NOMO-1 (cell line): ENCODE data around the gene GNAI3.

Source experiments
- DNase-seq, 2 experiments: peaks; one replicate each; lab custom pipeline; 2025; ENCODE audit not compliant: unreplicated experiment in 2 of 2; lab: John Stamatoyannopoulos, UW

Gene GNAI3

GRCh38 chr1:109634771-109635750 is 86.6 kb downstream of the GNAI3 start:
- no peak for DNase-seq

GRCh38 chr1:109635862-109636200 is 87.4 kb downstream of the GNAI3 start:
- DNase-seq, result no peak

- DNase-seq, result no peak
These were observed 88.0 kb downstream of the GNAI3 start for GRCh38 chr1:109636201-109636952.

GRCh38 chr1:109637446-109637845 is 89.0 kb downstream of the GNAI3 start:
- DNase-seq, result no peak

GRCh38 chr1:109639063-109639840 is 90.8 kb downstream of the GNAI3 start:
- DNase-seq, result no peak

- DNase-seq, result no peak
These were observed 91.4 kb downstream of the GNAI3 start for GRCh38 chr1:109639841-109640184.

GRCh38 chr1:109640285-109640865 is 92.0 kb downstream of the GNAI3 start:
- peak; percentile 39 to 41 for DNase-seq

GRCh38 chr1:109641078-109641740 is 92.8 kb downstream of the GNAI3 start:
- no peak for DNase-seq

GRCh38 chr1:109641861-109642260 is 93.4 kb downstream of the GNAI3 start:
- no peak for DNase-seq

- DNase-seq, result no peak
These were observed 94.2 kb downstream of the GNAI3 start for GRCh38 chr1:109642626-109643025.

- peak; percentile 68 to 74 for DNase-seq
These were observed 95.2 kb downstream of the GNAI3 start for GRCh38 chr1:109643385-109644230.

GRCh38 chr1:109644670-109645069 is 96.3 kb downstream of the GNAI3 start:
- DNase-seq, result no peak

- DNase-seq, result no peak
These were observed 101.1 kb downstream of the GNAI3 start for GRCh38 chr1:109649491-109649914.

GRCh38 chr1:109650609-109651008 is 102.2 kb downstream of the GNAI3 start:
- no peak for DNase-seq

GRCh38 chr1:109652402-109652801 is 104.0 kb downstream of the GNAI3 start:
- no peak for DNase-seq

- no peak for DNase-seq
These were observed 104.9 kb downstream of the GNAI3 start for GRCh38 chr1:109653306-109653705.

- no peak for DNase-seq
These were observed 106.1 kb downstream of the GNAI3 start for GRCh38 chr1:109654519-109654918.

- peak; percentile 69 to 79 for DNase-seq
These were observed 107.5 kb downstream of the GNAI3 start, which contains the start of gene GSTM4 for GRCh38 chr1:109655615-109656519. Gene GSTM4 (plus strand): TSS chr1:109656099. CDS start chr1:109656390, 291 bp downstream.
